ENCODE measurements around the gene KLHDC9.
"Not testable (repeated sequence)": the region's sequence is repeated elsewhere in the genome, so short reads cannot be mapped to it uniquely, and the experiment has no call there.

Gene KLHDC9

DNA sequence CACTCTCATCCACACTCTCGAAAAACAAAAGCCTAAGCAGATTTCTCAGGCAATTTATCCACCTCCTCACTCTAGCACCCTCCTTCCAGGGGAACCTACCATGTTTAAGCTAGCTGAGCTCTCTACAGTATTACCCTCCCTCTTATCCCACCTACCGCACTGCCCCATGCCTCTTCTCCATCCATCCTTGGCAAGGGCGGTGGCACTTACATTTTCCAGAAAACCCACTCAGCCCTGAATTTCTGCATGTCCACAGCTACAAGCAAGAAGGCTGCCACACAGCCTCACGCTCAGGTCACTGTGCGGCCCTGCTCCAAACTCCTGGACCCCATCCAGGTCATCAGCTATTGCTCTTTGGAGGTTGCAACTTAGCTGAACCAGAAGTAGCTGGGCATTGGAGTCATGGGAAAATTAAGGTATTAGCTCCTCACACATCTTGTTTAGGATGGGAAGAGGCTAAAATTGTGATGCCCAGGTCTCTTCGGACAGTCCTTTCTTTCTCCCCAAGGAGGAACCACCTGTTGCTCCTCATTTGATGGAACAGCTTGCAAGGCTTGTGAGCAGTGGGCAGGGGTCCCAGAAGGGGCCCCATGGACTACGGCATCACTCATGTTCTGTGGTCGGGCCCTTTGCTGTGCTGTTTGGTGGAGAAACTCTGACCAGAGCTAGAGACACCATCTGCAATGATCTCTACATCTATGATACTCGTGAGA lies 1.1 kb downstream of the KLHDC9 start:
- no peak for DNase-seq

DNA sequence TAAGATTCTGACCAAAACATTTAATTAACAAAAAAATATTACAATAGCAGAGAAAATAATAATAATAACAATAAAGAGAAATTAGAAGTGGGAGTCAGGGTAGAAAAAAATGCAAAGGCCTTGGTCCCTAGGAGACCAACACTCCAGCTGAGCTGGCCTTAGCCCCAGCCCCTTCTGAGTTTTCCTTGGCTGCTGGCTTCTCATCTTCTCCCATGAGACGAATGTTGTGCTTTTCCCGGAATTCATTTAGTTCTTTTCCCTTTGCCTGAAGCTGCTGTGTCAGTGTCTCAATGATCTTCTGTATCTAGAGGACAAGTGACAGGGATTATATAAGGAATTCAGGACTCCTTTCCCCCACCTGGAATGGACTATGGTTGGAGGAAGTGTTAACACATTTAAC lies 2.4 kb downstream of the KLHDC9 start:
- DNase-seq, result no peak

DNA sequence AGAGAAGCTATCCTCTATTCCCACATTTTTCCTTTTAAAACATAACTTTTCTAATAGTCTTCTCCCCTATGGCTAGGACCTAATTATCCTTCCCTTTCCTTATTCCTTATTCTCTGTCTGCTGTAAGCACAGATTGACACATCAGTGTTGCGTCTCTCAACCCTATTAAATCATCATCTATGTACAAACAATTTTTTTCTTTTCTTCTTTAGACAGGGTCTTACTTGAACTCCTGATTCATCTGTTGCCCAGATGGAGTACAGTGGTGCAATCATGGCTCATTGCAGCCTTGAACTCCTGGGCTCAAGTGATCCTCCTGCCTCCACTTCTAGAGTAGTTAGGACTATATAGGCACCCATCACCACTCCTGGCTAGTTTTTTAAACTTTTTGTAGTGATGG lies 8.3 kb downstream of the KLHDC9 start:
- no peak for DNase-seq

DNA sequence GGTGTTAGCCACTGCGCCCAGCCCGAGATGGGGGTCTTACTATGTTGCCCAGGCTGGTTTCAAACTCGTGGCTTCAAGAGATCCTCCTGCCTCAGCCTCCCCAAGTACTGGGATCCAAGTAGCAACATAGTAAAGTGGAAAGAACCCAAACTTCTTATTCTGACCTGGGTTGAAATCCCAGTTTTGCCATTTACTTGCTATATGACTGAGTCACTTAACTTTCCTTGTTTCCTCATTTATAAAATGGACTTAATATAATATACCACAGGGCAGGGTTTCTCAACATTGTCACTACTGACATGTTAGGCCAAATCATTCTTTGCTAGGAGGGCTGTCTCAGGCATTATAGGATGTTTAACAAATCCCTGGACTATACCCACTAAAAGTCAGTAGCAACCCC lies 13.0 kb downstream of the KLHDC9 start:
- no peak for DNase-seq

DNA sequence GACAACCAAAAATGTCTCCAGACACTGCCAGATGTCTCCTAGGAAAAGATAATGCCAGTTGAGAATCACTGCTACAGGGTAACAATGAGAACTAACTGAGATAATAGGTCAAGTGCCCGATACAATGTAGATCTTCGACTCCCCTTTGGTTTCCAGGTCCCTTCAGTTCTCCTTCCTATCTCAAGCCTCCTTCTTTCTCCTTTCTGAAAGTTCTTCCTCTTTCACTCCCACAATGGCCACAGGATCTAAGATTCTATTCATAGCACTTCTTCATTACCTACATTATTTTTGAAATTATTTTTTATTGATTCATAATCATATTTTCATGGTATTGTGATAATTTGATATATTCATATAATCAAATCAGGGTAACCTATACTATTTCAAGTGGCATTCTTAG lies 13.4 kb downstream of the KLHDC9 start:
- no peak for DNase-seq

DNA sequence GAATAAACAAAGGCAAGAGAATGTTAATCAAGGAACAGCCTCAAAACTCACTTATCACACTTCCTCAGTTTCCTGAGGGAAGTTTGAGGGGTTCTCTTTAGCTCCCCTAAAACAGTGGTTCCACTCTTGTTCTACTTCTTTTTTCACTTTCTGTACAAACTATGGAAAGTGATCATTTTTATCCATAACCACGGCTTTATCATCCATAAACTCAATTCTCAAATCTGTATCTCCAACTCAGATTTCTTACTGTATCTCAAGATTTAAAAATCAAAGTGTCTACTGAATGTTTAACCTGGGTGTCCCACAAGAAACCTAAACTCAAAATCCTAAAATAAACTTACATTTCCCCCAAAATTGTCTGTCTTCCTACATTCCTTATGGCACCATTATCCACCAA lies 15.8 kb downstream of the KLHDC9 start:
- no peak for DNase-seq

DNA sequence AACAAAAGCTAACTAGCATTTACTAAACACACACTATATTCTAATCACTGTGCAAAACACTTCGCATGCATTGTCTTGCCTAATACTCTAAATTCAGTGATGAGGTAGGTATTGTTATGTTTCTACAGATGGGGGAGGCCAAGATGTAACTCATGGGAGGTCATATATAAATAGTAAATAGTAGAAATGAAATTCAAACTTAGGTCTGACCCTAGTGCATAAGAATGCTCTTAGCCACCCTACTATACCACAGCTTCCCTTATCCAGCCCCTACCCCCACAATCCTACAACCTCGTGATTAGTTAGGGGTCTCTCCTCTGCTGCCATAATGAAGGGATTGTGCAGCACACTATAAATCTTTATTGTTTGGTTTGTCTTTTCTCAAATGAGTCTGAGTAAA lies 16.4 kb downstream of the KLHDC9 start:
- no peak for DNase-seq

- peak; percentile 30 to 37 for DNase-seq
Observed at GRCh38 chr1:161115132-161115711, 17.1 kb downstream of the KLHDC9 start.

DNA sequence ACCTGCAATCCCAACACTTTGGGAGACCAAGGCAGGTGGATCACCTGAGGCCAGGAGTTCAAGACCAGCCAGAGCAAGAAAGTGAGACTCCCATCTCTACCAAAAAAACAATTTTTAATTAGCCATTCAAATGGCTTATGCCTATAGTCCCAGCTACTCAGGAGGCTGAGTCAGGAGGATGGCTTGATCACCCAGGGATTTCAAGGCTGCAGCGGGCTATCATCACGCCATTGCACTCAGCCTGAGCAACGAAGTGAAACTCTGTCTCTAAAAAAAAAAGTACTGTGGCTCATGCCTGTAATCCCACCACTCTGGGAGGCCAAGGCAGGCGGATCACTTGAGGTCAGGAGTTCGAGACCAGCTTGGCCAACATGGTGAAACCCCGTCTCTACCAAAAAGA lies 17.8 kb downstream of the KLHDC9 start:
- not testable (repeated sequence) for DNase-seq

- peak; percentile 82 to 85 for DNase-seq
Observed at GRCh38 chr1:161117759-161118581, 19.8 kb downstream of the KLHDC9 start, which contains the start of the genes NIT1 and PFDN2. Gene NIT1 (plus strand): TSS chr1:161118105. CDS start chr1:161118177, 72 bp downstream. Gene PFDN2 (minus strand): TSS chr1:161118037. CDS start chr1:161118026, 11 bp downstream.

GRCh38 chr1:161119092-161119903 lies 21.1 kb downstream of the KLHDC9 start:
- DNase-seq, result peak; percentile 63 to 73

DNA sequence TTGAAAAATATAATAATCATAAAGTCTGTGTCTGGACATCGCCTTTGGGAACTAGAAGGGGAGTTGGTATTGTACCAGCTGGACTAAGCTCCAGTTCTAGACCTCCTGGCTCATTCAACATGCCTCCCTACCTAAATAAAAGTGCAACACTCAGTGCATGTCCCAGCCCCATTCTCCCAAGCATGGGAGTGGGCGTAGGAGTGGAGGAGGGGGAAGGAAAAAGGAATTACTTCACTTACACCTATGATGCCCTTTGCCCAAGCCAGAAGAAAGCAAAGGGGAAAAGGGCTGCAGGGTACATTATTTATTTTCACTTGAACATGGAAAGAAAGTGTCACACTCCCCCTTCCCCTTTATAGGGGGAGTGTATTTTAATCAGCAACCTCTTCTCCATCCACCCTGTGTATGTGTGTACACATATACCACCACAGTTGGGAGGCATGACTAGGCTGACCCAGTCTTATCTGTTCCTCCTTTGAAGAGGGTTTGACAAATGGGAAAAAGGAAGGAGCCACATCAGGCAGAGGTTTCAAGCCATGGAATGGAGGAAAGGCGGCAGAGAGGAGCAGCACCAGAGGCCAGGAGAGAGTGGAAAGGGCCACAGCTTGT lies 23.0 kb downstream of the KLHDC9 start:
- no peak for DNase-seq

GRCh38 chr1:161121834-161122233 lies 23.7 kb downstream of the KLHDC9 start:
- no peak for DNase-seq

DNA sequence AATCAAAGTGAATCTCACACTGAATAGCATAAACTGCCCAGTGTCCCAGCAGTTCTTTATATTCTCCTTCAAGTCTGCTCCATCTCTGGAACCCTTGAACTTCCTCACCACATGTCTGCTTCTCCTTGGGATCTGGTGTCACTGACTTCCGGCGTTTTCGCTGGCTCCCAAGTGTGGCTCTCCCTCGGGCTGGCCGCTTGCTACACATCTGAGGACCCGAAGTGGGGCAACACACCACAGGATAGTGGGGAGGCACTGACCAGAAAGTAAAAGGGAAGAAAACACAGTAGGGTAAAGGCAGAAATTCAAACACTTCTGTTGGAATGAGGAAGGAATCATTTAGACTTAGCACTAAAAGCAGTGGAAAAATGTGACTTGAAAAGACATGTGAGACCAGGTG lies 24.8 kb downstream of the KLHDC9 start:
- DNase-seq, result no peak

DNA sequence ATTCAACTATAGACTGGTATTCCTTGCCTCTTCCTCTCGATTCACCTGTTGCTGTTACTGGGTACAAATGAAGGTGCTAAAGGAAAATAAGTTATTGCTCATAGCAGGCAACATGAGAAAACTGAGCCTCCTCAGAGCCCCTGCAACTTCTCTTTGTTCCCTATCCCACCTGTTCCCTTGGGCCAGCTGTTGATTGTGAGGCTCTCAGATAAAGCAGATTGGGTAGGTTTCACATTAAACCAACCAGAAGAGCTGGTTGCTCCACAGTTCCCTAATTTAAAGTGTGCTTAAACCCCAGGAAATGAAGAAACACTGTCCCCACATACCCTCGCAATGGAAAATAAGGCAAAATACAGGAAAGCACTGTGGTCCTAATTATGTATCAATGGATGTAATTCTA lies 29.5 kb downstream of the KLHDC9 start:
- no peak for DNase-seq

DNA sequence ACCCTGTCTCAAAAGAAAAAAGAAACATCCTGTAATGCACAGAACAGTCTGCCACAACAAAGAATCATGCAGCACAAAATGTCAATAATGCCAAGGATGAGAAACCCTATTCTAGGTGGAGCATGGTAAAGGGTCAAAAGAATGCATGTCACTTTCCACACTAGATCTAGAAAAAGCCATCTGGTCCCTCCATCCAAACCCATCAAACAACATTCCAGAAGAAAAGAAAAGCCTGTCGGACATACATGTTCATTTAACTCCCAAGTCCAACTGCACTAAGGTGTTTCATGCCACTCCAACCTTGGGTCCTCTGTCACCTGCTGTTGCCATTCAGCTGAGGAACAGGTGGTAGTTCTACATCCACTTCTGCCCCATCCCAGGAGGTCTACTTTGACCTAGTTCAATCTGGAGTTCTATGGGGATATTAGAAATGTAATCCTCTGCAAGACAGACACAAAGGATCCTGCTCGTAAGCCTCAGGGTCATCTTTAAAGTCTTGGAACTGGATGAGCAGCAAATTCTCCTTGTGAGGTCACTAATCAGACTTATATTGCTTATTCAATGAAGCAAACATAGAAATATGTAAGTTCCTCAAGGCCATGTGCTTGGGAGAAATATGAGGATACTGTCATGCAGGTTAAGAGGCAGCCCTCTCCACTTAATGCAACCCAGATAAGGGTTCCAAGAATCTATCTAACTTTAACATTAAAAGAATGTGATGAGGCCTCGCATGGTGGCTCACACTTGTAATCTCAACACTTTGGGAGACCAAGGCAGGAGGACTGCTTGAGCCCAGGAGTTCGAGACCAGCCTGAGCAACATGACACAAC lies 30.6 kb downstream of the KLHDC9 start:
- no peak for DNase-seq

- DNase-seq, result no peak
Observed at GRCh38 chr1:161130266-161130665, 32.1 kb downstream of the KLHDC9 start.

GRCh38 chr1:161131523-161132409 lies 33.6 kb downstream of the KLHDC9 start:
- DNase-seq, result no peak

DNA sequence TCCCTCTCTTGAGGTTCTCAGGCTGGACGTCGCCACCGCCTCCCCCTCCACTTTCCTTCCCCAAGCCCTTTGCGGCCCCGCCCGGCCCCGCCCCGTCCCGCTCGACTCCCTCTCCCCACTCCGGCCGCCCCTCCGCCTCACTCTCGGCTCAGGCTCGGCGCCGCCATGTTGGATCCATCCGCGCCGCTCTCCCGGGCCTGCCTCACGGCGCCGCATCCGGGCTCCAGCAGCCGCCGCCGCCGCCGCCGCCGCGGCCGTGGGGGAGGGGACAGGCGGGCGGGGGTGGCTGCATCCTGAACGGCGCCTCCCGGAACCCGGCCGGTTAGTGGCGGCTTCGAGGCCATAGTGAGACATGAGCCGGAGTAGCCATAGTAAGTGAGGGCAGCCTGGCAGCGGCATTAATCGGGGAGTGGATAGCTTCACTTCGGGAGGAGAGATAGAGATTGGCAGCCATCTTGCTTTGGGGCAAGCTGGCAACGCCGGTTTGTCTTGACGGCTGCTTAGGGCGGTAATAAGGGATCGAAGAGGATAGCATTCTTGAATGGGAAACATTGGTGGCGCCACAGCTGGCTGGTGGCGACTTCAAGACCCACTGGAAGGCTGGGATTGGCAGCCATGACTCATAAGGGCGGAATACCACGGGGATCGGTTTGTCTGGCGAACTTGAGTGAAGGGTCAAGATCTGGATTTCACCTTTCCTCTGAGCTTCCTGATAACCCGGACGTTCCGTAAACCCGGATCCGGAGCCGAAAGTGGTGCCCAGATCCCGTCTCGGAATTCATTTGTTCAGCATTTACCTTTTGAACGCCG lies 34.5 kb downstream of the KLHDC9 start, which contains the start of gene DEDD:
Gene DEDD, minus strand, starts transcription at position 258 of the 810 bp plus-strand sequence. CDS start 8,205 bp downstream, outside the sequence.
- peak; percentile 89 to 92 for DNase-seq

Data from activated CD4-positive, alpha-beta T cell treated with anti-CD3 and anti-CD28 coated beads for 4 hours (primary cell).